NCI-H1048 (cell line): ENCODE data around the gene ERO1A.

Experiments used
- DNase-seq: peaks from one replicate; lab custom pipeline; 2025; lab: John Stamatoyannopoulos, UW

ERO1A gene

DNA sequence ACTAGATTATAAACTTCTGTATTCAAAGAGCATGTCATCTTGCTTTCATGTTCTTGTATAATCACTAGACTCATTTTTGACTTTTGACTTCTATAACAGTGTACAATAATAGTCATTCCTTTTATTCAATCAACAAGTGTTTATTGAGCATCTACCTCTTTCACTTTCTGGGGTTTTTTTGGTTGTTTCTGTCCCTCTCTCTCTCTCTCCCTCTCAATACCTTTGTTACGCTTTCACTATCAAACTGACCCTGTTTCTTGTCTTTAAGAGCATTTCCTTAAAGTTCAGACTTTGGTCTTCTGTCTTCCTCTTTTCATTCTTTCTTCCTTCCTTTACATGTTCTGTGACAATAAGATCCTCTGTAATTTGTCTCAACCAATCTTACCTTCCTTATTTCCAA lies 93.2 kb downstream of the ERO1A start:
- DNase-seq = no peak

DNA sequence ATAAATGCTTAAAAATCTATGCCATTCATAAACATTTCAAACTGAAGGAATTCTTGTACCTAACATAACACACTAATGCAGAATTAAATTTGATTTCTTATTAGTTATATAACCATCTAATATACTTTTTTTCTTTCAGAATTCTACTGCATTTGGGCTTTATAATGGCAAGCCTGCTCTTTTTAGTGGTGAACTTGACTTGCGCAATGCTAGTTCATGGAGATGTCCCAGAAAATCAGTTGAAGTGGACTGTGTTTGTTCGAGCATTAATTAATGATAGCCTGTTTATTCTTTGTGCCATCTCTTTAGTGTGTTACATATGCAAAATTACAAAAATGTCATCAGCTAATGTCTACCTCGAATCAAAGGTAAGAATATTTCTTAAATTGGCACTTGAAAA lies 95.4 kb downstream of the ERO1A start:
- no peak for DNase-seq

DNA sequence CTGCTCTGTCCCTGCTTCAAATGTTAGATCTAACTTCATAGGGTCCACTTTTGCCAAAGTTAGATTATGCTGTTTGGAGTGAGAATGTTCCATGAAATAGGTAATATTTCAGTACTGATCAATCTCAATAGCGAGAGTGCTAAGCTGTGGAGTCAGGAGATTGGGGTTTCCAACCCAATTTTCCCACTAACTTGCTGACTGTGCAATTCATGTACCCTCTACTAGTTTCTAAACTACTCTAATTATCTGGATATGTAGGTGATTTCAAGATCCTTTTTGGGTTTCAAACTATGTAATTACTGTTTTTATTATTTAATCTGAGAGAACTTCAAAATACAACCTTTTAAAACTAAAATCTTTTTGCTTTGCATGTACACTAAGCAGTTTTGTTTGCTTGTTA lies 96.8 kb downstream of the ERO1A start:
- DNase-seq = no peak

DNA sequence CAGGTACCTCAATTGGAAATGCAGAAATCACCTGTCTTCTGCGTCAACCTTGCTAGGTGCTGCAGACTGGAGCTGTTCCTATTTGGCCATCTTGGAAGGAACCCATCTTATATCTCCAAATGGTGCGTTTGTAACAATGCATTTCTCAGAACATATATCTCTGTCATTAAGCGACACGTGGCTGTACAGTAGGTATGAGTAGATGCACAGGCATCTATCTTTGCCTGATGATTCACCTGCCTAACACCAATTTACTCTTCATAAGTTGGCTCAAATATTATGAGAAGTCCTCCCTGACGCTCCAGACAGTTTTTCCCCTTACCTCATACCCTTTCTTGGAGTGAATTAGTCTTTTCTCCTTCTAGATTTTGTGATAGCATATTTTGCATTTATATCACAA lies 98.5 kb downstream of the ERO1A start:
- no peak for DNase-seq

DNA sequence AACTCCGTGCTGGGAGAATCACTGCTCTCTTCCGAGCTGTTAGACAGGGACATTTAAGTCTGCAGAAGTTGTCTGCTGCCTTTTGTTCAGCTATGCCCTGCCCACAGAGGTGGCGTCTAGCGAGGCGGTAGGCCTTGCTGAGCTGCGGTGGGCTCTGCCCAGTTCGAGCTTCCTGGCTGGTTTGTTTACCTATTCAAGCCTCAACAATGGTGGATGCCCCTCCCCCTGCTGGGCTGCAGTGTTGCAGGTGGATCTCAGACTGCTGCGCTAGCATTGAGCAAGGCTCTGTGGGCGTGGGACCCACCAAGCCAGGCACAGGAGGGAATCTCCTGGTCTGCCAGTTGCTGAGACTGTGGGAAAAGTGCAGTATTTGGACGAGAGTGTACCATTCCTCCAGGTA lies 99.0 kb downstream of the ERO1A start:
- DNase-seq = no peak

DNA sequence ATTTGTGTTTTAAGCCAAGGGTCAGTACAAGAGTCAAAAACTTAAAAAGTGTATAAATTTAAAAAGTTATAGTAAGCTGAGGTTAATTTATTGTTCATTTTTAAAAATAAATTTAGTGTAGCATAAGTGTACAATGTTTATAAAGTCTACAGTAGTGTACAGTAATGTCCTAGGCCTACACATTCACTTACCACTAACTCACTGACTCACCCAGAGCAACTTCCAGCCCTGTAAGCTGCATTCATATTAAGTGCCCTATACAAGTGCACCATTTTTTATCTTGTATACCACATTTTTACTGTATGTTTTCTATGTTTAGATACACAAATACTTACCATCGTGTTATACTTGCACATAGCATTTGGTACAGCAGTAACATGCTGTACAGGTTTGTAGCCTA lies 105.0 kb downstream of the ERO1A start:
- DNase-seq = no peak
